PC-9 (cell line): ENCODE measurements around the gene LONP1. TPM values are rescaled to one million over a fixed set of nuclear protein-coding genes. Genes with fewer than 3 reads are reported as not detected.

ENCODE experiments used
- BruUV-seq: library from RNA; stranded (reverse); fragments of 400-500 nt; replicated peaks from 2 replicates; lab custom pipeline; 2021; lab: Mats Ljungman, UMichigan
- CTCF ChIA-PET: fragments of 300-600 bp; sonication (Branson Sonifier 250); formaldehyde crosslinking; loops from one replicate; lab custom pipeline; 2022; ENCODE audit warnings: antibody characterized with exemption; lab: Charles Lee
- POLR2A ChIA-PET: fragments of 300-600 bp; sonication (Branson Sonifier 250); formaldehyde crosslinking; loops from one replicate; lab custom pipeline; 2022; ENCODE audit warnings: antibody characterized with exemption; ENCODE audit not compliant: unreplicated experiment; lab: Charles Lee
- DNase-seq, 2 experiments: peaks; one replicate each; pipeline versions ENCODE4 v3.0.0 to v3.0.0-alpha.2; 2015 to 2022; ENCODE audit warnings: mixed read lengths in 1 of 2
- H2AFZ ChIP-seq: fragments of 200-600 bp; sonication (generic); 2 replicates; pipeline ENCODE4 v1.8.1; 2017; ENCODE audit warnings: antibody characterized with exemption
- H3F3A ChIP-seq: fragments of 200-600 bp; sonication (generic); 2 replicates; pipeline ENCODE4 v1.8.1; 2017; ENCODE audit warnings: antibody characterized with exemption, mild to moderate bottlenecking, low read depth; ENCODE audit not compliant: insufficient read depth
- H3K27ac ChIP-seq: fragments of 200-600 bp; sonication (generic); 2 replicates; pipeline ENCODE4 v1.6.1; 2016; ENCODE audit warnings: mixed run types
- H3K27me3 ChIP-seq: fragments of 200-600 bp; sonication (generic); 2 replicates; pipeline ENCODE4 v1.6.1; 2016; ENCODE audit warnings: low read depth, mixed run types; ENCODE audit not compliant: insufficient read depth
- H3K36me3 ChIP-seq: fragments of 200-600 bp; sonication (generic); 2 replicates; pipeline ENCODE4 v1.6.1; 2016; ENCODE audit warnings: low read depth, mixed run types
- H3K4me1 ChIP-seq: fragments of 200-600 bp; sonication (generic); replicated peaks from 2 replicates; pipeline ENCODE4 v1.6.1; 2016; ENCODE audit warnings: mixed run types; ENCODE audit not compliant: insufficient read depth
- H3K4me2 ChIP-seq: fragments of 200-600 bp; sonication (generic); 2 replicates; pipeline ENCODE4 v1.6.1; 2017; ENCODE audit warnings: mixed run types
- H3K4me3 ChIP-seq: fragments of 200-600 bp; sonication (generic); 2 replicates; pipeline ENCODE4 v1.6.1; 2016; ENCODE audit warnings: mixed run types
- H3K79me2 ChIP-seq: fragments of 200-600 bp; sonication (generic); 2 replicates; pipeline ENCODE4 v1.6.1; 2017; ENCODE audit warnings: low read depth, mixed run types
- H3K9me2 ChIP-seq: fragments of 200-600 bp; sonication (generic); 2 replicates; pipeline ENCODE4 v1.8.1; 2017; ENCODE audit warnings: mild to moderate bottlenecking; ENCODE audit not compliant: insufficient read depth
- H3K9me3 ChIP-seq: fragments of 200-600 bp; sonication (generic); 2 replicates; pipeline ENCODE4 v1.8.1; 2016; ENCODE audit warnings: low read depth; ENCODE audit not compliant: insufficient read depth
- H4K20me1 ChIP-seq: fragments of 200-600 bp; sonication (generic); 2 replicates; pipeline ENCODE4 v1.8.1; 2017; ENCODE audit not compliant: insufficient read depth
- CTCF ChIP-seq: fragments of 200-600 bp; sonication (generic); conservative IDR thresholded peaks from 2 replicates; pipeline ENCODE4 v1.6.1; 2017; ENCODE audit warnings: mixed run types, antibody characterized with exemption, mild to moderate bottlenecking, moderate library complexity
- EZH2 ChIP-seq: fragments of 200-600 bp; sonication (generic); IDR thresholded peaks from 2 replicates; pipeline ENCODE4 v1.8.0; 2017; ENCODE audit warnings: antibody characterized with exemption, low read depth
- intact Hi-C: fragments of 100-400 bp; cut with micrococcal nuclease; formaldehyde crosslinking; loops from one replicate; pipeline ENCODE4 v1.10.0; 2022; ENCODE audit not compliant: unreplicated experiment
- total RNA-seq: library from RNA; stranded (reverse); gene quantifications from 2 replicates; pipeline ENCODE4 v1.2.3, GENCODE V29; 2021

Gene LONP1
- total RNA-seq, 1 experiment from 2014 or later: 78.2 TPM

- Histone ChIP-seq H3K9me2 (no peaks in the 10 kb centered on the region), H3K4me2 (no peak overlapping the region), H3K36me3 (0 out of 2 replicates have a peak, but pooled peaks cover 6% of the 10 kb centered on the region), H4K20me1 (peaks cover 6% of the 10 kb centered on the region; the same call in 1 of the 2 replicates), H3F3A (peaks cover 7% of the 10 kb centered on the region; the same call in 1 of the 2 replicates), H3K27me3 (no peaks in the 10 kb centered on the region), H3K4me1 (no peaks in the 10 kb centered on the region), H3K79me2 (no peaks in the 10 kb centered on the region), H3K9me3 (no peaks in the 10 kb centered on the region), H3K27ac (no peak overlapping the region), H3K4me3 (no peak overlapping the region), H2AFZ (no peak overlapping the region)
- intact Hi-C loops: no loop called here
- no TSS peak for BruUV-seq
- TF ChIP-seq EZH2: no peak
- no peak for TF ChIP-seq CTCF
- POLR2A ChIA-PET: no interaction called here
- CTCF ChIA-PET: no interaction called here
- no peak for DNase-seq
These were observed 67.7 kb downstream of the LONP1 start for GRCh38 chr19:5652261-5652660.

GRCh38 chr19:5651361-5651760 is 68.6 kb downstream of the LONP1 start:
- TF ChIP-seq CTCF (no peak), EZH2 (no peak)
- intact Hi-C loops: no loop called here
- ChIA-PET CTCF (no interaction called here), POLR2A (no interaction called here)
- Histone ChIP-seq H3K4me2 (no peak overlapping the region), H4K20me1 (peaks cover 6% of the 10 kb centered on the region; the same call in 1 of the 2 replicates), H3K27ac (no peak overlapping the region), H3F3A (peaks cover 7% of the 10 kb centered on the region; the same call in 1 of the 2 replicates), H3K9me3 (no peaks in the 10 kb centered on the region), H3K4me1 (no peaks in the 10 kb centered on the region), H3K4me3 (no peak overlapping the region), H3K36me3 (0 out of 2 replicates have a peak, but pooled peaks cover 6% of the 10 kb centered on the region), H3K27me3 (no peaks in the 10 kb centered on the region), H2AFZ (no peak overlapping the region), H3K79me2 (0 out of 2 replicates have a peak, but pooled peaks cover 7% of the 10 kb centered on the region), H3K9me2 (no peaks in the 10 kb centered on the region)
- BruUV-seq: no TSS peak
- DNase-seq: no peak

DNA sequence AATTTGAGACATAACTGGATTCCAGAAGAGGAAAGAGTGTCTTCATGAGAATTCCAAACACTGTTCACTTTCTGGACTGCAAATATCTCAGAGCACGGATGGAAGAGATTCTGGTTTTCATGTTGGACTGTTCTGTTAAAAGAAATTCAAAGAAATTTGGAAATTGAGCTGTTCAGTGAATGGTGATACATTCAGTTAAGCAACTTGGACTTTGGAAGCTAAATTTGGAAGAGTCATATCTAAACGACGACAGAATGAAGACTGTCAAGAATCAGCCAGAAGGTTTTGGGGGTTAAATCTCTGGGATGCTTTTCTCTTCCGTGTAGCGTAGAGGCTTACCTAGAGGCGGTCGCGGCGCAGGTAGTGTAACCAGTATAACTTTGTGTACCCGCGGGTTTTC is 71.5 kb downstream of the LONP1 start:
- no TSS peak for BruUV-seq
- H3K4me1 ChIP-seq: no peaks in the 10 kb centered on the region
- no peak overlapping the region for H3K4me3 ChIP-seq
- no peak for TF ChIP-seq CTCF
- no peak for TF ChIP-seq EZH2
- no peaks in the 10 kb centered on the region for H3K27me3 ChIP-seq
- intact Hi-C loops: no loop called here
- CTCF ChIA-PET: no interaction called here
- no peak overlapping the region for H2AFZ ChIP-seq
- 0 out of 2 replicates have a peak, but pooled peaks cover 6% of the 10 kb centered on the region for H3K36me3 ChIP-seq
- POLR2A ChIA-PET: interaction anchor here (0.6 kb wide), 1 partner anchor 38 kb away, joined by 3 read pairs; no protein-coding TSS in a partner anchor
- no peaks in the 10 kb centered on the region for H3K9me3 ChIP-seq
- no peaks in the 10 kb centered on the region for H3K9me2 ChIP-seq
- DNase-seq: no peak
- H3K27ac ChIP-seq: no peak overlapping the region
- peaks cover 16% of the 10 kb centered on the region for H4K20me1 ChIP-seq
- peaks cover 24% of the 10 kb centered on the region for H3K79me2 ChIP-seq
- no peak overlapping the region for H3K4me2 ChIP-seq
- peaks cover 4% of the 10 kb centered on the region; the same call in 1 of the 2 replicates for H3F3A ChIP-seq
